Adipose tissue (tissue), 3 donors: ENCODE measurements around the gene TBC1D14. TPM values are rescaled to one million over a fixed set of nuclear protein-coding genes. Genes with fewer than 3 reads are reported as not detected.

Experiments used
- H3K27ac ChIP-seq: one replicate; pipeline ENCODE4 v1.5.1; 2013; ENCODE audit warnings: low read depth, low read length
- WGBS, 3 donors: extraction: QIAGEN DNeasy Blood & Tissue Kit; methylation state at CpG; one replicate each; pipeline ENCODE4 v1.1.7; 2013; 5-methylcytosine and 5-hydroxymethylcytosine counted together
- polyA plus RNA-seq, 3 donors: library from polyadenylated mRNA; stranded (reverse); fragments of 200-250 nt; gene quantifications; one replicate each; pipeline ENCODE4 v1.2.3, GENCODE V29; 2013
- donor health status: healthy with polysubstance abuse.
- donor health status: Bipolar disorder and iron deficiency.
- donor health status: healthy.

The TBC1D14 gene
- polyA plus RNA-seq, 3 donors = 12.2 to 22.9 (median 22.9) TPM

- 56 to 82% (median 58%) methylated on average over 20 of the region's 20 CpGs for WGBS, 3 donors
- no peak overlapping the region for H3K27ac ChIP-seq
Measured at GRCh38 chr4:6938647-6939271, 29.1 kb downstream of the TBC1D14 start.

GRCh38 chr4:6939761-6940743, 30.4 kb downstream of the TBC1D14 start:
- H3K27ac ChIP-seq = no peak overlapping the region
- WGBS, 3 donors = 77 to 89% (median 80%) methylated on average over 24 of the region's 24 CpGs

- WGBS, 3 donors = 95 to 97% (median 97%) methylated on average over 11 of the region's 11 CpGs
Measured at GRCh38 chr4:6940744-6941137, 31.1 kb downstream of the TBC1D14 start.

GRCh38 chr4:6941796-6942195, 32.2 kb downstream of the TBC1D14 start:
- H3K27ac ChIP-seq = peak overlapping the region; percentile 48
- 34 to 59% (median 35%) methylated on average over 4 of the region's 4 CpGs for WGBS, 3 donors

More at GRCh38 chr4:6940744-6941137, 31.1 kb downstream of the TBC1D14 start:
- H3K27ac ChIP-seq = no peak overlapping the region

- WGBS, 3 donors = 26 to 65% (median 29%) methylated on average over 7 of the region's 7 CpGs
- H3K27ac ChIP-seq = no peak overlapping the region
Measured at GRCh38 chr4:6942238-6942800, 32.7 kb downstream of the TBC1D14 start.

GRCh38 chr4:6943012-6943884, 33.6 kb downstream of the TBC1D14 start:
- WGBS, 3 donors = 66 to 71% (median 68%) methylated on average over 19 of the region's 19 CpGs
- H3K27ac ChIP-seq = no peak overlapping the region

GRCh38 chr4:6943885-6944225, 34.2 kb downstream of the TBC1D14 start:
- H3K27ac ChIP-seq = no peak overlapping the region
- WGBS, 3 donors = 88 to 91% (median 90%) methylated on average over 16 of the region's 16 CpGs

GRCh38 chr4:6944301-6945051, 34.9 kb downstream of the TBC1D14 start:
- WGBS, 3 donors = 75 to 81% (median 77%) methylated on average over 20 of the region's 20 CpGs
- no peak overlapping the region for H3K27ac ChIP-seq

- WGBS, 3 donors = 94 to 98% (median 96%) methylated on average over 2 of the region's 2 CpGs
- no peak overlapping the region for H3K27ac ChIP-seq
Measured at GRCh38 chr4:6945052-6945409, 35.4 kb downstream of the TBC1D14 start.

GRCh38 chr4:6946497-6946896, 36.9 kb downstream of the TBC1D14 start:
- 97 to 99% (median 97%) methylated on average over 7 of the region's 7 CpGs for WGBS, 3 donors
- no peak overlapping the region for H3K27ac ChIP-seq

- 68 to 87% (median 84%) methylated on average over 3 of the region's 3 CpGs for WGBS, 3 donors
- H3K27ac ChIP-seq = no peak overlapping the region
Measured at GRCh38 chr4:6948134-6948460, 38.5 kb downstream of the TBC1D14 start.

- no peak overlapping the region for H3K27ac ChIP-seq
- 83 to 88% (median 85%) methylated on average over 13 of the region's 13 CpGs for WGBS, 3 donors
Measured at GRCh38 chr4:6951880-6952381, 42.3 kb downstream of the TBC1D14 start.

- 49 to 62% (median 58%) methylated on average over 34 to 35 of the region's 35 CpGs for WGBS, 3 donors
- H3K27ac ChIP-seq = no peak overlapping the region
Measured at GRCh38 chr4:6953751-6954380, 44.2 kb downstream of the TBC1D14 start.

GRCh38 chr4:6955261-6955911, 45.8 kb downstream of the TBC1D14 start:
- no peak overlapping the region for H3K27ac ChIP-seq

GRCh38 chr4:6956087-6956433, 46.4 kb downstream of the TBC1D14 start:
- H3K27ac ChIP-seq = no peak overlapping the region
- 96 to 98% (median 96%) methylated on average over 6 of the region's 6 CpGs for whole genome bisulfite sequencing, 3 donors

More at GRCh38 chr4:6955261-6955911, 45.8 kb downstream of the TBC1D14 start:
- 59 to 92% (median 89%) methylated on average over 17 of the region's 17 CpGs for WGBS, 3 donors

GRCh38 chr4:6956434-6957147, 47.0 kb downstream of the TBC1D14 start:
- WGBS, 3 donors = 86 to 96% (median 91%) methylated on average over 24 of the region's 24 CpGs
- no peak overlapping the region for H3K27ac ChIP-seq
